ENCODE data around the gene MEST. TPM values are rescaled to one million over a fixed set of nuclear protein-coding genes. Genes with fewer than 3 reads are reported as not detected.

MEST gene
- total RNA-seq, 2 donors from 2014 or later, result 121 to 149 TPM

GRCh38 chr7:130488392-130489139, 3.3 kb upstream of the MEST start:
- H3K9me3 ChIP-seq (ENCODE audit: control insufficient read depth, low read length), result no peaks in the 10 kb centered on the region
- TF ChIP-seq CTCF (conservative IDR thresholded peaks at IDR 0.05), result no peak
- H3K27me3 ChIP-seq (ENCODE audit: control insufficient read depth, insufficient read depth, low read length, poor library complexity, severe bottlenecking), result peaks cover 13% of the 10 kb centered on the region
- H3K27ac Mint-ChIP-seq, result no peak overlapping the region
- no peaks in the 10 kb centered on the region for H3K36me3 ChIP-seq (ENCODE audit: control insufficient read depth, insufficient read depth, low read length)
- no peak overlapping the region for H3K4me3 ChIP-seq (ENCODE audit: low read length)
- H3K4me1 Mint-ChIP-seq, result peaks cover 34% of the 10 kb centered on the region
- H3K9me3 Mint-ChIP-seq, result peaks cover 19% of the 10 kb centered on the region
- peaks cover 3% of the 10 kb centered on the region for H3K4me1 ChIP-seq (ENCODE audit: control insufficient read depth, insufficient read depth, low read length)
- no peak overlapping the region for H3K9ac ChIP-seq (ENCODE audit: extremely low read depth, low read length, poor library complexity, severe bottlenecking)
- peaks cover 36% of the 10 kb centered on the region for H3K27me3 Mint-ChIP-seq (ENCODE audit: insufficient read depth)
- WGBS, 2 experiments (ENCODE audit: insufficient coverage in 1 of 2, insufficient read length in 1 of 2), result 97 to 100% methylated on average over 2 to 7 of the region's 7 CpGs
- DNase-seq, result no peak
- no peak overlapping the region for H3K27ac ChIP-seq (ENCODE audit: low read depth, low read length)
- peaks cover 27% of the 10 kb centered on the region for H3K36me3 Mint-ChIP-seq (ENCODE audit: low read depth)
- H3K4me3 Mint-ChIP-seq, result no peak overlapping the region

- peaks cover 44% of the 10 kb centered on the region for H3K27me3 Mint-ChIP-seq (ENCODE audit: insufficient read depth)
- peak overlapping the region; percentile 67 for H3K27ac ChIP-seq (ENCODE audit: low read depth, low read length)
Observed at GRCh38 chr7:130489140-130489983, 2.5 kb upstream of the MEST start.

More at GRCh38 chr7:130489140-130489983, 2.5 kb upstream of the MEST start:
- no peaks in the 10 kb centered on the region for H3K36me3 ChIP-seq (ENCODE audit: control insufficient read depth, insufficient read depth, low read length)
- DNase-seq, result no peak
- H3K9ac ChIP-seq (ENCODE audit: extremely low read depth, low read length, poor library complexity, severe bottlenecking), result no peak overlapping the region
- H3K27ac Mint-ChIP-seq, result no peak overlapping the region
- H3K4me3 ChIP-seq (ENCODE audit: low read length), result no peak overlapping the region
- H3K36me3 Mint-ChIP-seq (ENCODE audit: low read depth), result peaks cover 27% of the 10 kb centered on the region
- no peaks in the 10 kb centered on the region for H3K9me3 ChIP-seq (ENCODE audit: control insufficient read depth, low read length)
- TF ChIP-seq CTCF (conservative IDR thresholded peaks at IDR 0.05), result no peak
- peak overlapping the region; percentile 19 for H3K4me3 Mint-ChIP-seq
- H3K4me1 Mint-ChIP-seq, result peaks cover 42% of the 10 kb centered on the region
- peaks cover 17% of the 10 kb centered on the region for H3K27me3 ChIP-seq (ENCODE audit: control insufficient read depth, insufficient read depth, low read length, poor library complexity, severe bottlenecking)
- peaks cover 10% of the 10 kb centered on the region for H3K4me1 ChIP-seq (ENCODE audit: control insufficient read depth, insufficient read depth, low read length)
- WGBS, 2 experiments (ENCODE audit: insufficient coverage in 1 of 2, insufficient read length in 1 of 2), result 80 to 85% methylated on average over 9 to 10 of the region's 10 CpGs
- peaks cover 19% of the 10 kb centered on the region for H3K9me3 Mint-ChIP-seq
